ENCODE results near the gene DHX38.

DNA sequence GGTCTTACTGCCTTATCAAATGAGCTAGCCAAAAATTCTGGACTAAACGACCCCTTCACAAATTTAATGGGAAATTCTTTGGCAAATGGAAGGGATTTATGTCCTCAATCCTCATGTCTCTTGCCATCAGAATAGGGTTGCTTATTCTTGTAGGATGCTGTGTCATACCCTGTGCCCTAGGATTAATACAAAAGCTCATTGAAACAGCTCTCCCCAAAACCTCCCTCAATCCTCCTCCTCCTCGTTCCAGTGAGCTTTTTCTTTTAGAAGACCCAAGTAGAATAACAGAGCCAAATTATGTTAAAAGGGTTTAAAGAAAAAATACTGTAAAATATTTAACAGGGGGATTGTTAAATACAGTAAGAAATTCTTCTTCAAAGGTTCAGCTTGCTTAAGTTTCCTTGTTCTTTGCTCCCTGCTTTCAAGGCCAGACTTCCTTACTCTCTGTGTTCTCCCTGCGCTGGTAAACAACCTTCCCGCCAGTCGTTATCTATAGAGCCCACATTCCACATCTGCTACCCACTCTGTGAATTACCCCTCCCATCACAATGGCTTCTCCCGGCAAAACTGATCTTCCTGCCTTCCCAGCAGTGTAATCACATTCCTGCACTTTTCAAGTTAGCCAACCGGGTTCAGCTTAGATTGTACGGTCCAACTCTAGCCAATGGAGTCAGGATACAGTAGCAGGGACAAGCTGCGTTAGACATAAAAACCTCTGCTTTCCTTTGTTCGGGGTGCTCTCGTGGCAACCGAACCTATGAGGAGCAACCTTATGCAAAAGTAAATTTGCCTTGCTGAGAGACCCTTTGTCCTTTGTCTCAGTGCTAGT, 20.9 kb upstream of the DHX38 start:
- TF ChIP-seq GATA2 (IDR thresholded peaks at IDR 0.05; ENCODE audit: low read depth, low read length) (no peak), GATA3 (IDR thresholded peaks at IDR 0.05; ENCODE audit: low read depth, low read length) (no peak)

All from SH-SY5Y (cell line).